ENCODE results near the gene SCAF8. TPM values are rescaled to one million over a fixed set of nuclear protein-coding genes. Genes with fewer than 3 reads are reported as not detected.

SCAF8 gene
- total and polyA plus RNA-seq, 9 of the 15 experiments (the other 6 are each of a cell fraction or from before 2014, with no cell fraction given), result 10.5 to 46.6 (median 23.2) TPM

DNA sequence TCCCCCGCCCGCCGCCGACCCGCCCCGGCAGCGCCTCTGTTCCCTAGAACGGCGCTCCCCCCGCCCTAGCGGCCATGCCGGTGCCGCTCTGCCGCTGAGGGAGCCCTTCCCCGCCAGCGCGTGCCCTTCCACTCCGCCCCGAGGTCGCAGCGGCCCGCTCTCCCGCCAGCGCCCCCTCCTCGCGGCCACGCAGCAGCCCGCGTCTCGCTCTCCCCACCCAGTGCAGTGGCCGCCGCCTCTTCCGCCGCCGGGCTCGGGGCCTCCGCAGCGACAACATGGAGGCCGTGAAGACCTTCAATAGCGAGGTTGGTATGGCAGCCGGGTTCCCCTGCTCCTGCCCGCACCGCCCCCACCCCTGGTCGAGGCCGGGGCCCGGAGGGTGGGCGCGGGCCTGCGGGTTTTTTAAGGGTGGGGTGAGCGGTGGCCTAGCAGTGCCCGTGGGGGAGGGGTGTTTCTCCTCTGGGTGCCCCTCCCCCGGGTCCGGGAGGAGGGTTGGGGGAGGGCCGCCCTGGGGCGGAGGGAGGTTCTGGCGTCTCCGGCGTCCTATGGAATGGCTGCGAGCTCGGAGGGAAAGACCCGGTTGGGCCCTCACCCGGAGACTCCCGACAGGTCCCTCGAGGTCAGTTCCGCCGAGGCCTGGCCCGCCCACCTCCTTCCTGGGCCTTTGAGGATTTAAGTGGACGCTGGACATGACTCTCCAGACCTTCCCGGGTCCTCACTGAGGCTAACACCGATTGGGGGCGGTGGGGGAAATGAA is 588 bp downstream of the SCAF8 start (continued):
- TF ChIP-seq ELK3 (CRISPR knock-in tag; IDR thresholded peaks at IDR 0.05), result no peak
- TF ChIP-seq, protein P1, sequence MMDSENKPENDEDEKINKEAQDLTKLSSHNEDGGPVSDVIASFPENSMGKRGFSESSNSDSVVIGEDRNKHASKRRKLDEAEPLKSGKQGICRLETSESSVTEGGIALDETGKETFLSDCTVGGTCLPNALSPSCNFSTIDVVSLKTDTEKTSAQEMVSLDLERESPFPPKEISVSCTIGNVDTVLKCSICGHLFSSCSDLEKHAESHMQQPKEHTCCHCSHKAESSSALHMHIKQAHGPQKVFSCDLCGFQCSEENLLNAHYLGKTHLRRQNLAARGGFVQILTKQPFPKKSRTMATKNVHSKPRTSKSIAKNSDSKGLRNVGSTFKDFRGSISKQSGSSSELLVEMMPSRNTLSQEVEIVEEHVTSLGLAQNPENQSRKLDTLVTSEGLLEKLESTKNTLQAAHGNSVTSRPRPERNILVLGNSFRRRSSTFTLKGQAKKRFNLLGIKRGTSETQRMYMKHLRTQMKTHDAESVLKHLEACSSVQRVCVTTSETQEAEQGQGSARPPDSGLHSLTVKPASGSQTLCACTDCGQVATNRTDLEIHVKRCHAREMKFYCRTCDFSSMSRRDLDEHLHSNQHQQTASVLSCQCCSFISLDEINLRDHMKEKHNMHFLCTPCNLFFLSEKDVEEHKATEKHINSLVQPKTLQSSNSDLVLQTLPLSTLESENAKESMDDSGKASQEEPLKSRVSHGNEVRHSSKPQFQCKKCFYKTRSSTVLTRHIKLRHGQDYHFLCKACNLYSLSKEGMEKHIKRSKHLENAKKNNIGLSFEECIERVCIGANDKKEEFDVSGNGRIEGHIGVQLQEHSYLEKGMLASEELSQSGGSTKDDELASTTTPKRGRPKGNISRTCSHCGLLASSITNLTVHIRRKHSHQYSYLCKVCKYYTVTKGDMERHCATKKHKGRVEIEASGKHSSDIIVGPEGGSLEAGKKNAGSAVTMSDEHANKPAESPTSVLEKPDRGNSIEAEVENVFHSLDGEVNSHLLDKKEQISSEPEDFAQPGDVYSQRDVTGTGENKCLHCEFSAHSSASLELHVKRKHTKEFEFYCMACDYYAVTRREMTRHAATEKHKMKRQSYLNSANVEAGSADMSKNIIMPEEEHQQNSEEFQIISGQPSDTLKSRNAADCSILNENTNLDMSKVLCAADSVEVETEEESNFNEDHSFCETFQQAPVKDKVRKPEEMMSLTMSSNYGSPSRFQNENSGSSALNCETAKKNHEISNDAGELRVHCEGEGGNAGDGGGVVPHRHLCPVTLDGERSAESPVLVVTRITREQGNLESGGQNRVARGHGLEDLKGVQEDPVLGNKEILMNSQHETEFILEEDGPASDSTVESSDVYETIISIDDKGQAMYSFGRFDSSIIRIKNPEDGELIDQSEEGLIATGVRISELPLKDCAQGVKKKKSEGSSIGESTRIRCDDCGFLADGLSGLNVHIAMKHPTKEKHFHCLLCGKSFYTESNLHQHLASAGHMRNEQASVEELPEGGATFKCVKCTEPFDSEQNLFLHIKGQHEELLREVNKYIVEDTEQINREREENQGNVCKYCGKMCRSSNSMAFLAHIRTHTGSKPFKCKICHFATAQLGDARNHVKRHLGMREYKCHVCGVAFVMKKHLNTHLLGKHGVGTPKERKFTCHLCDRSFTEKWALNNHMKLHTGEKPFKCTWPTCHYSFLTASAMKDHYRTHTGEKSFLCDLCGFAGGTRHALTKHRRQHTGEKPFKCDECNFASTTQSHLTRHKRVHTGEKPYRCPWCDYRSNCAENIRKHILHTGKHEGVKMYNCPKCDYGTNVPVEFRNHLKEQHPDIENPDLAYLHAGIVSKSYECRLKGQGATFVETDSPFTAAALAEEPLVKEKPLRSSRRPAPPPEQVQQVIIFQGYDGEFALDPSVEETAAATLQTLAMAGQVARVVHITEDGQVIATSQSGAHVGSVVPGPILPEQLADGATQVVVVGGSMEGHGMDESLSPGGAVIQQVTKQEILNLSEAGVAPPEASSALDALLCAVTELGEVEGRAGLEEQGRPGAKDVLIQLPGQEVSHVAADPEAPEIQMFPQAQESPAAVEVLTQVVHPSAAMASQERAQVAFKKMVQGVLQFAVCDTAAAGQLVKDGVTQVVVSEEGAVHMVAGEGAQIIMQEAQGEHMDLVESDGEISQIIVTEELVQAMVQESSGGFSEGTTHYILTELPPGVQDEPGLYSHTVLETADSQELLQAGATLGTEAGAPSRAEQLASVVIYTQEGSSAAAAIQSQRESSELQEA (IDR thresholded peaks at IDR 0.05; ENCODE audit: low read depth), result no peak
- TF ChIP-seq CBX1 (IDR thresholded peaks at IDR 0.05; ENCODE audit: low read depth), result peak; percentile 50; the same call in 1 of the 2 replicates
- TF ChIP-seq, protein P2, sequence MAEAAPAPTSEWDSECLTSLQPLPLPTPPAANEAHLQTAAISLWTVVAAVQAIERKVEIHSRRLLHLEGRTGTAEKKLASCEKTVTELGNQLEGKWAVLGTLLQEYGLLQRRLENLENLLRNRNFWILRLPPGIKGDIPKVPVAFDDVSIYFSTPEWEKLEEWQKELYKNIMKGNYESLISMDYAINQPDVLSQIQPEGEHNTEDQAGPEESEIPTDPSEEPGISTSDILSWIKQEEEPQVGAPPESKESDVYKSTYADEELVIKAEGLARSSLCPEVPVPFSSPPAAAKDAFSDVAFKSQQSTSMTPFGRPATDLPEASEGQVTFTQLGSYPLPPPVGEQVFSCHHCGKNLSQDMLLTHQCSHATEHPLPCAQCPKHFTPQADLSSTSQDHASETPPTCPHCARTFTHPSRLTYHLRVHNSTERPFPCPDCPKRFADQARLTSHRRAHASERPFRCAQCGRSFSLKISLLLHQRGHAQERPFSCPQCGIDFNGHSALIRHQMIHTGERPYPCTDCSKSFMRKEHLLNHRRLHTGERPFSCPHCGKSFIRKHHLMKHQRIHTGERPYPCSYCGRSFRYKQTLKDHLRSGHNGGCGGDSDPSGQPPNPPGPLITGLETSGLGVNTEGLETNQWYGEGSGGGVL (CRISPR knock-in tag; IDR thresholded peaks at IDR 0.05), result no peak
- peak; percentile 42; the same call in 1 of the 2 replicates for TF ChIP-seq NR1H2 (CRISPR knock-in tag; IDR thresholded peaks at IDR 0.05)
- TF ChIP-seq ZBTB1 (CRISPR knock-in tag; IDR thresholded peaks at IDR 0.05; ENCODE audit: borderline replicate concordance, low read depth), result peak; percentile 80
- TF ChIP-seq, protein P3, sequence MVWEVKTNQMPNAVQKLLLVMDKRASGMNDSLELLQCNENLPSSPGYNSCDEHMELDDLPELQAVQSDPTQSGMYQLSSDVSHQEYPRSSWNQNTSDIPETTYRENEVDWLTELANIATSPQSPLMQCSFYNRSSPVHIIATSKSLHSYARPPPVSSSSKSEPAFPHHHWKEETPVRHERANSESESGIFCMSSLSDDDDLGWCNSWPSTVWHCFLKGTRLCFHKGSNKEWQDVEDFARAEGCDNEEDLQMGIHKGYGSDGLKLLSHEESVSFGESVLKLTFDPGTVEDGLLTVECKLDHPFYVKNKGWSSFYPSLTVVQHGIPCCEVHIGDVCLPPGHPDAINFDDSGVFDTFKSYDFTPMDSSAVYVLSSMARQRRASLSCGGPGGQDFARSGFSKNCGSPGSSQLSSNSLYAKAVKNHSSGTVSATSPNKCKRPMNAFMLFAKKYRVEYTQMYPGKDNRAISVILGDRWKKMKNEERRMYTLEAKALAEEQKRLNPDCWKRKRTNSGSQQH (CRISPR knock-in tag; IDR thresholded peaks at IDR 0.05), result no peak; the same call in none of the 2 replicates
- TF ChIP-seq NFE2 (IDR thresholded peaks at IDR 0.05; ENCODE audit: low read depth), result no peak
- TF ChIP-seq E2F8 (IDR thresholded peaks at IDR 0.05; ENCODE audit: low read depth, partially characterized antibody), result peak; percentile 46
- TF ChIP-seq SIN3B (IDR thresholded peaks at IDR 0.05; ENCODE audit: low read depth), result 0 out of 2 replicates have a peak, but pooled peaks have one; percentile 40

Measured in K562 (cell line).